ENCODE measurements around the gene ZNF560. TPM values are rescaled to one million over a fixed set of nuclear protein-coding genes. Genes with fewer than 3 reads are reported as not detected.
"Not testable (repeated sequence)": the region's sequence is repeated elsewhere in the genome, so short reads cannot be mapped to it uniquely, and the experiment has no call there.

ZNF560 gene
- under 1 TPM in 1 of 2 donors, not detected in 1; 0.92 TPM for total RNA-seq
- long read RNA-seq: 0 reads

GRCh38 chr19:9498183-9498902 is at the start of gene ZNF560:
TSS of gene ZNF560 (minus strand) at chr19:9498616. CDS start at chr19:9475313, 23,303 bp downstream.
- intact Hi-C loops (cut with DNase I): no loop called here

GRCh38 chr19:9547870-9548269 is 49.5 kb upstream of the ZNF560 start:
- no peak for DNase-seq
- intact Hi-C loops (cut with DNase I): no loop called here
- no peak for ATAC-seq

More at GRCh38 chr19:9498183-9498902, at the start of gene ZNF560:
- DNase-seq (no peak), ATAC-seq (no peak)

GRCh38 chr19:9541281-9541680 is 42.9 kb upstream of the ZNF560 start:
- intact Hi-C loops (cut with DNase I); DNase-seq; ATAC-seq: not testable (repeated sequence)

GRCh38 chr19:9539921-9540320 is 41.5 kb upstream of the ZNF560 start:
- not testable (repeated sequence) for ATAC-seq, DNase-seq
- intact Hi-C loops (cut with DNase I): loop anchor here in 1 of 2 donors (10.0 kb wide), 1 partner anchor 215 kb away; the partner anchor contains the start of gene ZNF559

GRCh38 chr19:9539201-9539600 is 40.8 kb upstream of the ZNF560 start:
- ATAC-seq, DNase-seq: not testable (repeated sequence)
- intact Hi-C loops (cut with DNase I): loop anchor here in 1 of 2 donors (10.0 kb wide), 1 partner anchor 214 kb away; the partner anchor contains the start of gene ZNF559

- peak; percentile 91 for DNase-seq
- intact Hi-C loops (cut with DNase I): loop anchor here in 1 of 2 donors (10.0 kb wide), 1 partner anchor 214 kb away; the partner anchor contains the start of gene ZNF559
- peak; percentile 98 for ATAC-seq
Measured at GRCh38 chr19:9538183-9539058, 40.0 kb upstream of the ZNF560 start, which contains the start of gene ZNF426. TSS of gene ZNF426 (minus strand) at chr19:9538645. CDS start at chr19:9536232, 2,413 bp downstream.

- DNase-seq (no peak), ATAC-seq (no peak)
- intact Hi-C loops (cut with DNase I): loop anchor here in 1 of 2 donors (10.0 kb wide), 1 partner anchor 211 kb away; the partner anchor contains the start of gene ZNF559
Measured at GRCh38 chr19:9535934-9536333, 37.5 kb upstream of the ZNF560 start.

GRCh38 chr19:9531933-9532332 is 33.5 kb upstream of the ZNF560 start:
- DNase-seq: no peak
- intact Hi-C loops (cut with DNase I): loop anchor here in 1 of 2 donors (10.0 kb wide), 1 partner anchor 207 kb away; the partner anchor contains the start of gene ZNF559
- ATAC-seq: no peak

GRCh38 chr19:9528757-9529336 is 30.4 kb upstream of the ZNF560 start:
- intact Hi-C loops (cut with DNase I): no loop called here
- ATAC-seq (no peak), DNase-seq (no peak)

- no peak for DNase-seq
- intact Hi-C loops (cut with DNase I): no loop called here
- no peak for ATAC-seq
Measured at GRCh38 chr19:9523885-9524474, 25.6 kb upstream of the ZNF560 start.

- ATAC-seq (no peak), DNase-seq (no peak)
- intact Hi-C loops (cut with DNase I): no loop called here
Measured at GRCh38 chr19:9507285-9507684, 8.9 kb upstream of the ZNF560 start.

GRCh38 chr19:9500796-9501195 is 2.4 kb upstream of the ZNF560 start:
- ATAC-seq: no peak
- intact Hi-C loops (cut with DNase I): no loop called here

GRCh38 chr19:9494096-9494495 is 4.3 kb downstream of the ZNF560 start:
- ATAC-seq (no peak), DNase-seq (no peak)
- intact Hi-C loops (cut with DNase I): no loop called here

More at GRCh38 chr19:9500796-9501195, 2.4 kb upstream of the ZNF560 start:
- no peak for DNase-seq

GRCh38 chr19:9487016-9487415 is 11.4 kb downstream of the ZNF560 start:
- DNase-seq (no peak), ATAC-seq (no peak)
- intact Hi-C loops (cut with DNase I): no loop called here

GRCh38 chr19:9485140-9485539 is 13.3 kb downstream of the ZNF560 start:
- intact Hi-C loops (cut with DNase I): no loop called here
- ATAC-seq: no peak
- DNase-seq: no peak

- DNase-seq: no peak
- no peak for ATAC-seq
- intact Hi-C loops (cut with DNase I): no loop called here
Measured at GRCh38 chr19:9474975-9475374, 23.4 kb downstream of the ZNF560 start.

GRCh38 chr19:9467161-9467560 is 31.3 kb downstream of the ZNF560 start:
- no peak for DNase-seq

GRCh38 chr19:9461938-9462337 is 36.5 kb downstream of the ZNF560 start:
- no peak for ATAC-seq

More at GRCh38 chr19:9467161-9467560, 31.3 kb downstream of the ZNF560 start:
- intact Hi-C loops (cut with DNase I): no loop called here
- no peak for ATAC-seq

More at GRCh38 chr19:9461938-9462337, 36.5 kb downstream of the ZNF560 start:
- intact Hi-C loops (cut with DNase I): no loop called here
- DNase-seq: no peak
